OCI-LY1 (cell line): ENCODE measurements around the gene SENP6.

ENCODE experiments used
- H2AFZ ChIP-seq: fragments of 200-600 bp; sonication (generic), shearing (Covaris generic); 2 replicates; pipeline ENCODE4 v1.6.0; 2014; ENCODE audit warnings: antibody characterized with exemption, mild to moderate bottlenecking, low read length
- H3F3A ChIP-seq: fragments of 200-600 bp; sonication (generic), shearing (Covaris generic); 2 replicates; pipeline ENCODE4 v1.6.0; 2014; ENCODE audit warnings: mild to moderate bottlenecking, antibody characterized with exemption, low read length, moderate library complexity; ENCODE audit not compliant: insufficient read depth
- H3K27ac ChIP-seq: fragments of 200-600 bp; sonication (generic); 2 replicates; pipeline ENCODE4 v1.5.1; 2014; ENCODE audit warnings: low read length, mixed run types, mild to moderate bottlenecking, low read depth; ENCODE audit not compliant: poor library complexity, severe bottlenecking
- H3K27me3 ChIP-seq: fragments of 200-600 bp; sonication (generic); 2 replicates; pipeline ENCODE4 v1.6.0; 2014; ENCODE audit warnings: antibody characterized with exemption, mild to moderate bottlenecking, low read length, moderate library complexity; ENCODE audit not compliant: insufficient read depth
- H3K36me3 ChIP-seq: fragments of 200-600 bp; sonication (generic); 2 replicates; pipeline ENCODE4 v1.6.1; 2014; ENCODE audit warnings: mild to moderate bottlenecking, antibody characterized with exemption, low read length, moderate library complexity, mixed read lengths; ENCODE audit not compliant: insufficient read depth
- H3K4me1 ChIP-seq: fragments of 200-600 bp; sonication (generic); 2 replicates; pipeline ENCODE4 v1.5.1; 2014; ENCODE audit warnings: mild to moderate bottlenecking, low read length, moderate library complexity; ENCODE audit not compliant: insufficient read depth, severe bottlenecking
- H3K4me2 ChIP-seq: fragments of 200-600 bp; sonication (generic), shearing (Covaris generic); 2 replicates; pipeline ENCODE4 v1.6.1; 2014; ENCODE audit warnings: low read length
- H3K4me3 ChIP-seq: fragments of 200-600 bp; sonication (generic); 2 replicates; pipeline ENCODE4 v1.5.1; 2014; ENCODE audit warnings: low read length, low read depth, mild to moderate bottlenecking, mixed read lengths; ENCODE audit not compliant: poor library complexity, severe bottlenecking
- H3K79me2 ChIP-seq: fragments of 200-600 bp; shearing (Covaris generic); 2 replicates; pipeline ENCODE4 v1.6.1; 2016; ENCODE audit warnings: mixed run types, low read length, mixed read lengths; ENCODE audit not compliant: insufficient read depth
- H3K9ac ChIP-seq: fragments of 200-600 bp; sonication (generic), shearing (Covaris generic); 2 replicates; pipeline ENCODE4 v1.6.1; 2014; ENCODE audit warnings: mild to moderate bottlenecking, low read length, mixed read lengths
- H3K9me2 ChIP-seq: fragments of 200-600 bp; sonication (generic), shearing (Covaris generic); 2 replicates; pipeline ENCODE4 v1.6.1; 2014; ENCODE audit warnings: low read depth, mild to moderate bottlenecking, low read length, mixed read lengths
- H3K9me3 ChIP-seq: fragments of 200-600 bp; shearing (Covaris generic); 2 replicates; pipeline ENCODE4 v1.6.1; 2014; ENCODE audit warnings: low read length, mixed read lengths
- H4K20me1 ChIP-seq: fragments of 200-600 bp; sonication (generic), shearing (Covaris generic); 2 replicates; pipeline ENCODE4 v1.6.0; 2016; ENCODE audit warnings: mild to moderate bottlenecking, low read length; ENCODE audit not compliant: insufficient read depth
- CTCF ChIP-seq: fragments of 200-600 bp; sonication (generic), shearing (Covaris generic); IDR thresholded peaks from 2 replicates; pipeline ENCODE4 v1.5.1; 2017; ENCODE audit warnings: mild to moderate bottlenecking, antibody characterized with exemption, low read length, moderate library complexity, mixed read lengths
- EZH2 ChIP-seq: fragments of 200-600 bp; sonication (generic), shearing (Covaris generic); IDR thresholded peaks from 2 replicates; pipeline ENCODE4 v1.8.0; 2017; ENCODE audit warnings: borderline replicate concordance, mixed run types, mild to moderate bottlenecking, antibody characterized with exemption, low read length, moderate library complexity, mixed read lengths

SENP6 gene

GRCh38 chr6:75743971-75744370, 142.3 kb downstream of the SENP6 start:
- no peak overlapping the region for H3K4me3 ChIP-seq
- TF ChIP-seq EZH2: no peak
- TF ChIP-seq CTCF: no peak
- no peak overlapping the region for H3K27ac ChIP-seq
- H4K20me1 ChIP-seq: no peaks in the 10 kb centered on the region
- no peak overlapping the region for H3K4me2 ChIP-seq
- no peaks in the 10 kb centered on the region for H3K9me3 ChIP-seq
- H3K36me3 ChIP-seq: no peaks in the 10 kb centered on the region
- H2AFZ ChIP-seq: no peak overlapping the region
- H3K9me2 ChIP-seq: no peaks in the 10 kb centered on the region
- H3K79me2 ChIP-seq: no peaks in the 10 kb centered on the region
- 0 out of 2 replicates have a peak, but pooled peaks cover 4% of the 10 kb centered on the region for H3K27me3 ChIP-seq
- H3K9ac ChIP-seq: no peak overlapping the region
- peaks cover 15% of the 10 kb centered on the region for H3K4me1 ChIP-seq
- no peaks in the 10 kb centered on the region for H3F3A ChIP-seq

GRCh38 chr6:75745404-75745803, 143.7 kb downstream of the SENP6 start:
- Histone ChIP-seq H3K27ac (no peak overlapping the region), H3K9me2 (no peaks in the 10 kb centered on the region)

GRCh38 chr6:75746221-75746620, 144.5 kb downstream of the SENP6 start:
- Histone ChIP-seq H3K4me3 (no peak overlapping the region), H3K36me3 (no peaks in the 10 kb centered on the region), H3F3A (no peaks in the 10 kb centered on the region), H3K27ac (no peak overlapping the region), H3K9me3 (no peaks in the 10 kb centered on the region), H3K9ac (no peak overlapping the region), H3K4me2 (no peak overlapping the region), H3K9me2 (no peaks in the 10 kb centered on the region), H4K20me1 (no peaks in the 10 kb centered on the region), H3K79me2 (no peaks in the 10 kb centered on the region), H3K4me1 (peaks cover 21% of the 10 kb centered on the region), H2AFZ (no peak overlapping the region), H3K27me3 (0 out of 2 replicates have a peak, but pooled peaks cover 4% of the 10 kb centered on the region)
- TF ChIP-seq EZH2: no peak
- TF ChIP-seq CTCF: no peak

More at GRCh38 chr6:75745404-75745803, 143.7 kb downstream of the SENP6 start:
- H3K9ac ChIP-seq: no peak overlapping the region
- TF ChIP-seq EZH2: no peak
- no peak for TF ChIP-seq CTCF
- H3K36me3 ChIP-seq: no peaks in the 10 kb centered on the region
- no peaks in the 10 kb centered on the region for H3K79me2 ChIP-seq
- no peaks in the 10 kb centered on the region for H3K9me3 ChIP-seq
- H3K4me2 ChIP-seq: no peak overlapping the region
- H3F3A ChIP-seq: no peaks in the 10 kb centered on the region
- H2AFZ ChIP-seq: no peak overlapping the region
- 0 out of 2 replicates have a peak, but pooled peaks cover 4% of the 10 kb centered on the region for H3K27me3 ChIP-seq
- H3K4me1 ChIP-seq: peaks cover 21% of the 10 kb centered on the region
- no peak overlapping the region for H3K4me3 ChIP-seq
- no peaks in the 10 kb centered on the region for H4K20me1 ChIP-seq
